ENCODE measurements around the gene GTPBP2.
"Not testable (repeated sequence)": the region's sequence is repeated elsewhere in the genome, so short reads cannot be mapped to it uniquely, and the experiment has no call there.

The GTPBP2 gene

GRCh38 chr6:43666196-43666920 is 37.3 kb upstream of the GTPBP2 start:
- Histone ChIP-seq H3K27me3 (replicated peaks; ENCODE audit: control insufficient read depth, insufficient read depth, low read length) (no peaks in the 10 kb centered on the region), H3K4me3 (replicated peaks; ENCODE audit: low read depth, low read length) (no peak overlapping the region), H3K36me3 (ENCODE audit: control insufficient read depth, insufficient read depth, low read length) (peaks cover 9% of the 10 kb centered on the region)
- DNase-seq (ENCODE audit: extremely low read depth, insufficient read length): no peak
- TF ChIP-seq CTCF (IDR thresholded peaks at IDR 0.05; ENCODE audit: insufficient read depth, low read length, poor library complexity, severe bottlenecking): no peak

- H3K36me3 ChIP-seq (ENCODE audit: control insufficient read depth, insufficient read depth, low read length): no peaks in the 10 kb centered on the region; the same call in none of the 2 replicates
- H3K4me3 ChIP-seq (replicated peaks; ENCODE audit: low read depth, low read length): no peak overlapping the region
- no peak for TF ChIP-seq CTCF (IDR thresholded peaks at IDR 0.05; ENCODE audit: insufficient read depth, low read length, poor library complexity, severe bottlenecking)
- no peaks in the 10 kb centered on the region for H3K27me3 ChIP-seq (replicated peaks; ENCODE audit: control insufficient read depth, insufficient read depth, low read length)
- DNase-seq (ENCODE audit: extremely low read depth, insufficient read length): no peak
Measured at GRCh38 chr6:43665376-43665775, 36.3 kb upstream of the GTPBP2 start.

GRCh38 chr6:43662948-43663347 is 33.9 kb upstream of the GTPBP2 start:
- not testable (repeated sequence) for H3K4me3 ChIP-seq (replicated peaks; ENCODE audit: low read depth, low read length); DNase-seq (ENCODE audit: extremely low read depth, insufficient read length); H3K27me3 ChIP-seq (replicated peaks; ENCODE audit: control insufficient read depth, insufficient read depth, low read length); H3K36me3 ChIP-seq (ENCODE audit: control insufficient read depth, insufficient read depth, low read length)

- Histone ChIP-seq H3K27me3 (replicated peaks; ENCODE audit: control insufficient read depth, insufficient read depth, low read length) (no peaks in the 10 kb centered on the region), H3K36me3 (ENCODE audit: control insufficient read depth, insufficient read depth, low read length) (no peaks in the 10 kb centered on the region), H3K4me3 (replicated peaks; ENCODE audit: low read depth, low read length) (no peak overlapping the region)
- no peak for DNase-seq (ENCODE audit: extremely low read depth, insufficient read length)
- no peak for TF ChIP-seq CTCF (IDR thresholded peaks at IDR 0.05; ENCODE audit: insufficient read depth, low read length, poor library complexity, severe bottlenecking)
Measured at GRCh38 chr6:43658161-43658560, 29.1 kb upstream of the GTPBP2 start.

GRCh38 chr6:43657221-43657802 is 28.2 kb upstream of the GTPBP2 start:
- H3K27me3 ChIP-seq (replicated peaks; ENCODE audit: control insufficient read depth, insufficient read depth, low read length): no peaks in the 10 kb centered on the region
- TF ChIP-seq CTCF (IDR thresholded peaks at IDR 0.05; ENCODE audit: insufficient read depth, low read length, poor library complexity, severe bottlenecking): no peak
- DNase-seq (ENCODE audit: extremely low read depth, insufficient read length): no peak
- no peak overlapping the region for H3K4me3 ChIP-seq (replicated peaks; ENCODE audit: low read depth, low read length)
- no peaks in the 10 kb centered on the region for H3K36me3 ChIP-seq (ENCODE audit: control insufficient read depth, insufficient read depth, low read length)

GRCh38 chr6:43652822-43653221 is 23.8 kb upstream of the GTPBP2 start:
- DNase-seq (ENCODE audit: extremely low read depth, insufficient read length); H3K36me3 ChIP-seq (ENCODE audit: control insufficient read depth, insufficient read depth, low read length); H3K27me3 ChIP-seq (replicated peaks; ENCODE audit: control insufficient read depth, insufficient read depth, low read length); H3K4me3 ChIP-seq (replicated peaks; ENCODE audit: low read depth, low read length): not testable (repeated sequence)
